OCI-LY3 (cell line): Measurements from ENCODE around the gene ILKAP.
A peak's percentile ranks its signal among the peaks of the same experiment; 100 is the strongest.

Experiments used
- H2AFZ ChIP-seq: fragments of 200-600, 300-600 bp; shearing (Covaris generic); 2 replicates; pipeline ENCODE4 v1.6.0; 2014; ENCODE audit warnings: antibody characterized with exemption, low read depth, low read length
- H3K27ac ChIP-seq: fragments of 200-600, 300-600 bp; sonication (generic); 2 replicates; pipeline ENCODE4 v1.5.1; 2014; ENCODE audit warnings: mild to moderate bottlenecking, low read length, moderate library complexity, mixed read lengths
- H3K27me3 ChIP-seq: fragments of 200-600, 300-600 bp; sonication (generic); 2 replicates; pipeline ENCODE4 v1.6.1; 2014; ENCODE audit warnings: low read depth, low read length, mixed read lengths
- H3K36me3 ChIP-seq: fragments of 200-600, 300-600 bp; sonication (generic); replicated peaks from 2 replicates; pipeline ENCODE3; 2014; ENCODE audit warnings: low read depth, low read length, mixed read lengths
- H3K4me1 ChIP-seq: fragments of 300-600, 200-600 bp; sonication (generic); 2 replicates; pipeline ENCODE4 v1.6.1; 2014; ENCODE audit warnings: low read length, mixed read lengths
- H3K4me2 ChIP-seq: fragments of 200-600, 300-600 bp; sonication (generic); 2 replicates; pipeline ENCODE4 v1.6.1; 2014; ENCODE audit warnings: low read length, mixed read lengths
- H3K4me3 ChIP-seq: fragments of 300-600, 200-600 bp; sonication (generic); 2 replicates; pipeline ENCODE4 v1.5.1; 2014; ENCODE audit warnings: antibody characterized with exemption, mild to moderate bottlenecking, low read length, moderate library complexity
- H3K79me2 ChIP-seq: fragments of 300-600, 200-600 bp; shearing (Covaris generic); 2 replicates; pipeline ENCODE4 v1.6.1; 2014; ENCODE audit warnings: mild to moderate bottlenecking, low read length, mixed read lengths
- H3K9ac ChIP-seq: fragments of 300-600, 200-600 bp; shearing (Covaris generic); 2 replicates; pipeline ENCODE4 v1.6.0; 2014; ENCODE audit warnings: mild to moderate bottlenecking, low read length, moderate library complexity
- H3K9me3 ChIP-seq: fragments of 200-600, 300-600 bp; shearing (Covaris generic); 2 replicates; pipeline ENCODE4 v1.6.1; 2014; ENCODE audit warnings: low read length, mixed read lengths; ENCODE audit not compliant: insufficient read depth
- H4K20me1 ChIP-seq: fragments of 200-600, 300-600 bp; sonication (generic); 2 replicates; pipeline ENCODE4 v1.6.1; 2016; ENCODE audit warnings: low read length, mixed read lengths; ENCODE audit not compliant: insufficient read depth
- EZH2phosphoT487 ChIP-seq: fragments of 200-600 bp; shearing (Covaris generic); IDR thresholded peaks from 2 replicates; pipeline ENCODE4 v1.6.1; 2018; ENCODE audit warnings: antibody characterized with exemption, mixed run types, low read depth
- TF ChIP-seq, protein P1 (sequence below): fragments of 200-600, 300-600 bp; sonication (generic); IDR thresholded peaks from 2 replicates; pipeline ENCODE4 v1.5.1; 2014; ENCODE audit warnings: antibody characterized with exemption, low read length, low read depth

ILKAP gene

DNA sequence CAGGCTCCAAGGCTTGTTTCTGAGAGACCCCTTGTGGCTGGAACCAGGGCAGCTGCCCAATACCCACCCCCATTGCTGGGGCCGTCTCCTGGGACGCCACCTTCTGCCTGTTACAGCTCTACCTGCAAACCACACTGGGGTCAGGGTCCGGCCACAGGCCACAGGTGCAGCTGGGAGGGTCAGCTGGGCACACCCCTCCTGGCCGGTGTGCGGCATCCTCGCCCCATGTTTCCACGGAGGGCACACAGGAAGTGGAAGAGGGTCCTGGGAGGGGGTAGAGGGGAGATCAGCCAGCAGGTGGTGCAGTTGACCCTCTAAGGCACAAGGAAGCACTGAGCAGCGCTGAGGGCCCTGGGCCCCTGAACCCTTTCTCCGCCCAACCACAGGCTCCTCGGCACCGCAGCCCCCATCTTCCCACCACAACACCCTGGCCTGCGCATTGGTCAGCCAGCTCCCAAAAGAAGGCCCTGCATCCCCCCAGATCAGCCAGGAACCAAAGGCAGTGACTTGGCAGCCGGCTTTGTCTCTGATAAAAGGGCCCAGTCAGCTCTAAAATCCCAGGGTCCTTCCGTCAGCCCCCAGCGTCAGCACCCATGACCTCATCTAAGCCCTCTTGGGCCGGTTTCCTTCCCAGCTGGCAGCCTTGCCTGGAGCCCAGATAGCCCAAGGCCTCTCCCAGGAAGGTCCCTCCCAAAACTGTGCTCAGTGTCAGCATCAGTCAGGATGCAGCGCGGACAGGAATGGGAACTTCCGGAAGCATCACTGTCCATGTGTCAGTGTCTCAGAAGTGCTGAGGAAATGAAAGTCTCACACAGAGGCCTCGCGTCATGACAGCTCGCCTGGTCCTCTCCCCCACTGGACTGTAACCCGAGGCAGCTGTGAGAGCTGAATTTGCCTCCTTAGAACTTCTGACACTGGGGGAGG lies 43.0 kb downstream of the ILKAP start:
- no peak for TF ChIP-seq EZH2phosphoT487
- TF ChIP-seq, protein P1, sequence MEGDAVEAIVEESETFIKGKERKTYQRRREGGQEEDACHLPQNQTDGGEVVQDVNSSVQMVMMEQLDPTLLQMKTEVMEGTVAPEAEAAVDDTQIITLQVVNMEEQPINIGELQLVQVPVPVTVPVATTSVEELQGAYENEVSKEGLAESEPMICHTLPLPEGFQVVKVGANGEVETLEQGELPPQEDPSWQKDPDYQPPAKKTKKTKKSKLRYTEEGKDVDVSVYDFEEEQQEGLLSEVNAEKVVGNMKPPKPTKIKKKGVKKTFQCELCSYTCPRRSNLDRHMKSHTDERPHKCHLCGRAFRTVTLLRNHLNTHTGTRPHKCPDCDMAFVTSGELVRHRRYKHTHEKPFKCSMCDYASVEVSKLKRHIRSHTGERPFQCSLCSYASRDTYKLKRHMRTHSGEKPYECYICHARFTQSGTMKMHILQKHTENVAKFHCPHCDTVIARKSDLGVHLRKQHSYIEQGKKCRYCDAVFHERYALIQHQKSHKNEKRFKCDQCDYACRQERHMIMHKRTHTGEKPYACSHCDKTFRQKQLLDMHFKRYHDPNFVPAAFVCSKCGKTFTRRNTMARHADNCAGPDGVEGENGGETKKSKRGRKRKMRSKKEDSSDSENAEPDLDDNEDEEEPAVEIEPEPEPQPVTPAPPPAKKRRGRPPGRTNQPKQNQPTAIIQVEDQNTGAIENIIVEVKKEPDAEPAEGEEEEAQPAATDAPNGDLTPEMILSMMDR = peak; percentile 66
- Histone ChIP-seq H3K79me2 (no peaks in the 10 kb centered on the region), H3K36me3 (no peaks in the 10 kb centered on the region), H3K27me3 (no peaks in the 10 kb centered on the region), H3K9ac (peak overlapping the region; percentile 72), H3K9me3 (no peaks in the 10 kb centered on the region), H4K20me1 (no peaks in the 10 kb centered on the region), H3K27ac (no peak overlapping the region), H3K4me1 (peaks cover 16% of the 10 kb centered on the region), H3K4me3 (peak overlapping the region; percentile 92), H2AFZ (peak overlapping the region; percentile 42; the same call in 1 of the 2 replicates), H3K4me2 (peak overlapping the region; percentile 96)

DNA sequence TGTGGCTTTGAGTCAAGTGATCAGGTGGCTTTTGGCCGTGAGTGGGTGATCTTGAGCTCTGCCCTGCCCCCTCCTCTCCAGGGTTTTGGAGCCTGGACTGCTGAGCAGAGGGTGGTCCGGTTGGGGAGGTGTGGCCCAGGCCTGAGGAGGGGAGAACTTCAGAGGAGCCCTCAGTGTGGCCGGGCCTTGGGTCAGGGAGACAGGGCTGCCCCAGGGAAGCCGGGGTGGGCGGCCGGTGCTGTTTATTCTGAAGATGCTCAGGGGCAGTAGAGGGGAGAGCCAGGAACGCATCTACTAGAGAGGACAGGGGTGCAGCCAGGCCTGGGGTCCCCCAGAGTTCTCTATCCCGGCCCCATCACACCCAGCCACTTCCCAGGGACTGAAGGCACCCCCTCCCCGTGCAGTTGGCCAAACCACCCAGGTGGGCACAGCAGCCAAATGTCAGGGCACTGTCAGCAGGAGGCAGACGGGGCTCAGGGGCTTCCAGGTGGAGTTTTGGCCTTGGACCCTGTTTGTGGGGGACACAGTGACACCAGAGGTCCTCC lies 43.8 kb downstream of the ILKAP start:
- Histone ChIP-seq H3K27ac (no peak overlapping the region), H3K4me3 (peak overlapping the region; percentile 92), H3K4me1 (peaks cover 16% of the 10 kb centered on the region), H3K79me2 (no peaks in the 10 kb centered on the region), H3K4me2 (peak overlapping the region; percentile 96), H2AFZ (no peak overlapping the region), H3K27me3 (no peaks in the 10 kb centered on the region), H4K20me1 (no peaks in the 10 kb centered on the region), H3K36me3 (no peaks in the 10 kb centered on the region), H3K9ac (peak overlapping the region; percentile 72), H3K9me3 (no peaks in the 10 kb centered on the region)
- TF ChIP-seq, protein P1 = no peak
- TF ChIP-seq EZH2phosphoT487 = no peak

DNA sequence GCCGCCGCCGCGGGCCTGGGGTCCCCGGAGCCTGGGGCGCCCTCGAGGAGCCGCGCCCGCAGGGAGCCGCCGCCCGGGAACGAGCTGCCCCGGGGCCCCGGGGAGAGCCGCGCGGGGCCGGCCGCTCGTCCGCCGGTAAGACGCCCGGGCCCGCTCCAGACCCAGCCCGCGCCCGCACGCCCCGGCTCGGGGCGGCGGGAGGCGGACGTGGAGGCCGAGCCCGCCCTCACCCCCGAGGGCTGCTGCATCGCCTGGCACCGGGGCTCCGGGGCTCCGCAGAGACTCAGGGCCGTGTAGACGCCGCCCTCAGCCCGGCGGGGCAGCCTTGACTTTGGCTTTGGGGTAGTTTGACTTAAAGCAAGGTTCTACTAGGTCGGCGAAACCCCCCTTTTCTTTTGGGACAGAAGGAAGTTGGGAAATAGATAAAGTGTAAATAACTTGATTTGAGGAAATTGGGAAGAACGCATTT lies 44.4 kb downstream of the ILKAP start:
- Histone ChIP-seq H3K27me3 (no peaks in the 10 kb centered on the region), H3K4me3 (peak overlapping the region; percentile 92), H3K79me2 (no peaks in the 10 kb centered on the region), H4K20me1 (no peaks in the 10 kb centered on the region), H2AFZ (peak overlapping the region; percentile 77; the same call in 1 of the 2 replicates), H3K9ac (peak overlapping the region; percentile 72), H3K9me3 (no peaks in the 10 kb centered on the region), H3K27ac (no peak overlapping the region), H3K4me2 (peak overlapping the region; percentile 96), H3K4me1 (peaks cover 16% of the 10 kb centered on the region), H3K36me3 (no peaks in the 10 kb centered on the region)
- TF ChIP-seq EZH2phosphoT487 = no peak
- TF ChIP-seq, protein P1 = no peak

DNA sequence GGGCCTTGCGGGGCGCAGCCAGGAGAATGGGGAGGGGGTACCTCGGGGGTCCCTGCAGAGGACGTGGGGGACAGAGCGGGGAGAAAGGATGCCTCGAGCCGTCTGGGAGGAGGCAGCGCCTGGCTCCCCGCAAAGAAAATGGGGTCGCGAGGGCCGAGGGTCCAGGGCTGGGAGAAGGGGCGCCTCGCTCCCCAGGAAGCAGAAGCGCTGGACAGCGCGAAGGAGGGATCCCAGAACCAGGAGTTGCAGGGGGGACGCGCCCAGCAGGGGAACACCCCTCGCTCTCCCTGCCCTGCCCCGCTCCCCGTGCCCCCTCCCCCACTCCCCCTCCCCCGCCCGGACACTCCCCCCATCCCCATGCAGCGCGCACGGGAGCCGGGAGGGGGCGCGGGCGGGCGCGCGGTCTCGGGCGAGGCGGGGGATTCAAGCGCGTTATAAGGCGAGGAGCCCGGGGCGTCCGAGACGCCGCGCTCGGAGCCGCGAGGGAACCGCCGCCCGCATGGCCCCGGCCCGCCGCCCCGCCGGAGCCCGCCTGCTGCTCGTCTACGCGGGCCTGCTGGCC lies 44.9 kb downstream of the ILKAP start, which contains the start of gene ERFE:
TSS of gene ERFE (plus strand) at position 462 of the 562 bp plus-strand sequence. CDS start at position 500, 38 bp downstream.
- Histone ChIP-seq H3K27me3 (no peaks in the 10 kb centered on the region), H3K9ac (peak within 1 kb of the TSS; percentile 72), H3K4me1 (peaks cover 16% of the 10 kb centered on the region), H3K36me3 (no peaks in the 10 kb centered on the region), H2AFZ (peak within 1 kb of the TSS; percentile 77; the same call in 1 of the 2 replicates), H3K27ac (no peak within 1 kb of the TSS), H4K20me1 (no peaks in the 10 kb centered on the region), H3K79me2 (no peaks in the 10 kb centered on the region), H3K4me2 (peak within 1 kb of the TSS; percentile 96), H3K9me3 (no peaks in the 10 kb centered on the region), H3K4me3 (peak within 1 kb of the TSS; percentile 92)
- TF ChIP-seq, protein P1 = no peak
- no peak for TF ChIP-seq EZH2phosphoT487
